ACC112 (cell line): Measurements from ENCODE around the gene RGL3.
A peak's percentile ranks its signal among the peaks of the same experiment; 100 is the strongest.
"Not testable (repeated sequence)": the region's sequence is repeated elsewhere in the genome, so short reads cannot be mapped to it uniquely, and the experiment has no call there.

Experiments
- H2AFZ ChIP-seq: fragments of 200-600 bp; sonication (generic); one replicate; pipeline ENCODE4 v1.6.0; 2017; ENCODE audit warnings: antibody characterized with exemption, low read length; ENCODE audit not compliant: unreplicated experiment
- H3K27ac ChIP-seq: fragments of 200-600 bp; sonication (generic); 2 replicates; pipeline ENCODE4 v1.5.1; 2014; ENCODE audit warnings: low read depth, mild to moderate bottlenecking, antibody characterized with exemption, low read length, moderate library complexity
- H3K27me3 ChIP-seq: fragments of 200-600 bp; sonication (generic); 2 replicates; pipeline ENCODE4 v1.6.1; 2014; ENCODE audit warnings: mild to moderate bottlenecking, antibody characterized with exemption, low read length, moderate library complexity, mixed read lengths; ENCODE audit not compliant: insufficient read depth
- H3K36me3 ChIP-seq: fragments of 200-600 bp; sonication (generic); 2 replicates; pipeline ENCODE4 v1.6.1; 2016; ENCODE audit warnings: mild to moderate bottlenecking, antibody characterized with exemption, low read length, moderate library complexity, mixed read lengths; ENCODE audit not compliant: insufficient read depth
- H3K4me1 ChIP-seq: fragments of 200-600 bp; sonication (generic); one replicate; pipeline ENCODE4 v1.6.1; 2016; ENCODE audit warnings: low read length, mixed read lengths; ENCODE audit not compliant: insufficient read depth, unreplicated experiment, control insufficient read depth
- H3K4me3 ChIP-seq: fragments of 200-600 bp; sonication (generic); 2 replicates; pipeline ENCODE4 v1.5.1; 2014; ENCODE audit warnings: mild to moderate bottlenecking, low read depth, low read length
- H3K79me2 ChIP-seq: fragments of 200-600 bp; sonication (generic); one replicate; pipeline ENCODE4 v1.6.0; 2016; ENCODE audit warnings: low read length; ENCODE audit not compliant: control insufficient read depth, unreplicated experiment, insufficient read depth

RGL3 gene

GRCh38 chr19:11355160-11356073 lies 63.7 kb downstream of the RGL3 start, which contains the start of gene PLPPR2:
Gene PLPPR2 (plus strand): TSS chr19:11355432. CDS start chr19:11357674, 2,242 bp downstream.
- peak within 1 kb of the TSS; percentile 88 for H3K4me3 ChIP-seq

GRCh38 chr19:11354102-11354501 lies 65.0 kb downstream of the RGL3 start:
- not testable (repeated sequence) for H3K4me1 ChIP-seq, H3K4me3 ChIP-seq, H2AFZ ChIP-seq, H3K79me2 ChIP-seq, H3K27ac ChIP-seq, H3K36me3 ChIP-seq, H3K27me3 ChIP-seq

More at GRCh38 chr19:11355160-11356073, 63.7 kb downstream of the RGL3 start, which contains the start of gene PLPPR2:
- Histone ChIP-seq H3K27ac (no peak within 1 kb of the TSS), H3K36me3 (no peaks in the 10 kb centered on the region), H2AFZ (no peak within 1 kb of the TSS), H3K27me3 (no peaks in the 10 kb centered on the region), H3K4me1 (peaks cover 8% of the 10 kb centered on the region), H3K79me2 (peaks cover 7% of the 10 kb centered on the region)

GRCh38 chr19:11349171-11349570 lies 69.9 kb downstream of the RGL3 start:
- peaks cover 3% of the 10 kb centered on the region for H3K79me2 ChIP-seq
- H3K4me3 ChIP-seq = no peak overlapping the region
- no peaks in the 10 kb centered on the region for H3K27me3 ChIP-seq
- no peak overlapping the region for H2AFZ ChIP-seq
- H3K36me3 ChIP-seq = no peaks in the 10 kb centered on the region
- H3K27ac ChIP-seq = no peak overlapping the region
- H3K4me1 ChIP-seq = peaks cover 12% of the 10 kb centered on the region

- Histone ChIP-seq H3K4me1 (peaks cover 12% of the 10 kb centered on the region), H3K79me2 (peaks cover 3% of the 10 kb centered on the region), H2AFZ (no peak overlapping the region), H3K27ac (no peak overlapping the region), H3K36me3 (no peaks in the 10 kb centered on the region), H3K4me3 (no peak overlapping the region; the same call in 1 of the 2 replicates), H3K27me3 (no peaks in the 10 kb centered on the region)
Observed at GRCh38 chr19:11347546-11348039, 71.5 kb downstream of the RGL3 start.

- H3K4me1 ChIP-seq = peaks cover 12% of the 10 kb centered on the region
- H3K4me3 ChIP-seq = peak within 1 kb of the TSS; percentile 96
- H3K79me2 ChIP-seq = peaks cover 3% of the 10 kb centered on the region
- H2AFZ ChIP-seq = peak within 1 kb of the TSS; percentile 36
- no peaks in the 10 kb centered on the region for H3K27me3 ChIP-seq
- H3K36me3 ChIP-seq = 0 out of 2 replicates have a peak, but pooled peaks cover 3% of the 10 kb centered on the region
- peak within 1 kb of the TSS; percentile 60 for H3K27ac ChIP-seq
Observed at GRCh38 chr19:11346104-11346940, 72.8 kb downstream of the RGL3 start, which contains the start of the genes CCDC159 and TMEM205. Gene CCDC159 (plus strand): TSS chr19:11346519. CDS start chr19:11346607, 88 bp downstream. Gene TMEM205 (minus strand): TSS chr19:11346268. CDS start chr19:11345619, 649 bp downstream.

GRCh38 chr19:11345122-11345803 lies 73.9 kb downstream of the RGL3 start:
- peak overlapping the region; percentile 60; the same call in 1 of the 2 replicates for H3K27ac ChIP-seq
- no peaks in the 10 kb centered on the region for H3K27me3 ChIP-seq
- H3K4me3 ChIP-seq = peak overlapping the region; percentile 96
- H3K4me1 ChIP-seq = peaks cover 12% of the 10 kb centered on the region
- no peak overlapping the region for H2AFZ ChIP-seq
- peaks cover 3% of the 10 kb centered on the region for H3K79me2 ChIP-seq
- 0 out of 2 replicates have a peak, but pooled peaks cover 5% of the 10 kb centered on the region for H3K36me3 ChIP-seq
